HG02571 (cell line): ENCODE measurements around the gene KANSL2.

ENCODE experiments used
- ATAC-seq: cut with Tn5 transposase; IDR thresholded peaks from one replicate; pipeline ENCODE4 v1.9.1; 2021; ENCODE audit warnings: mild to moderate bottlenecking, moderate library complexity; ENCODE audit not compliant: unreplicated experiment

The KANSL2 gene

DNA sequence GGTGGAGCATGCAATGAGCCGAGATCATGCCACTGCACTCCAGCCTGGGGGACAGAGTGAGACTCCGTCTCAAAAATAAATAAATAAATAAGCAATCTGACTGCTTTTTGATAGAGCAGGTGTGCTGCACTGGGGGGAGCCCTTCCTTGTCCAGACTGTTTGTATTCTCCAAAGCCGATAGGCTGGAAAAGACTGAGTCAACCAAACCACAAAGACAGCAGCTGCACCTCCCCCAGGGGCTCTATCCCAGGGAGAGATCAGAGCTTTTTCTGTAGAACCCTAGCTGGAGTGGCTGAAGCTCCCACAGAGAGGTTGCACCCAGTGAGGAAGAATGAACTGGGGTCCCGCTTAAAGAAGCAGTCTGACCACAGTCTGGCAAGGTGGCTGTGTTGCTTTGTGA lies 66.4 kb downstream of the KANSL2 start:
- ATAC-seq: no peak

DNA sequence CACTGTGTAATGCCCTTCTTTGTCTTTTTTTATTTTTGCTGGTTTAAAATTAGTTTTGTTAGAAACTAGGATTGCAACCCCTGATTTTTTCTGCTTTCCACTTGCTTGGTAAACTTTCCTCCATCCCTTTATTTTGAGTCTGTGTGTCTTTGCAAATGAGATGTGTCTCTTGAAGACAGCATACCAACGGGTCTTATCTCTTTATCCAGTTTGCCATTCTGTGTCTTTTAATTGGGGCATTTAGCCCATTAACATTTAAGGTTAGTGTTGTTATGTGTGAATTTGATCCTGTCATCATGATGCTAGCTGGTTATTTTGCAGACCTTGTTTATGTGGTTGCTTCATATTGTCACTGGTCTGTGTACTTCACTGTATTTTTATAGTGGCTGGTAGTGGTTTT lies 68.7 kb downstream of the KANSL2 start:
- no peak for ATAC-seq
